Measurements from ENCODE around the gene TXNDC16. TPM values are rescaled to one million over a fixed set of nuclear protein-coding genes. Genes with fewer than 3 reads are reported as not detected.

Gene TXNDC16
- total RNA-seq, 1 donor from 2014 or later, result 1.7 TPM

- H3K36me3 ChIP-seq (ENCODE audit: insufficient read depth, low read length), result no peaks in the 10 kb centered on the region
- no peaks in the 10 kb centered on the region for H3K27me3 ChIP-seq (ENCODE audit: insufficient read depth, low read length)
- no peaks in the 10 kb centered on the region for H3K79me2 ChIP-seq (ENCODE audit: insufficient read depth, low read length)
- H3K9me3 Mint-ChIP-seq (ENCODE audit: unreplicated experiment), result peaks cover 2% of the 10 kb centered on the region
- H3K27ac Mint-ChIP-seq (ENCODE audit: unreplicated experiment), result no peak overlapping the region
- H4K20me1 ChIP-seq (ENCODE audit: insufficient read depth, low read length), result no peaks in the 10 kb centered on the region
- H3K4me1 ChIP-seq (ENCODE audit: insufficient read depth, low read length), result peaks cover 12% of the 10 kb centered on the region
- no peaks in the 10 kb centered on the region for H3K9me3 ChIP-seq (ENCODE audit: insufficient read depth, low read depth, low read length)
- H3K4me1 Mint-ChIP-seq (ENCODE audit: low read depth, unreplicated experiment), result no peaks in the 10 kb centered on the region
- H3K27me3 Mint-ChIP-seq (ENCODE audit: low read depth, unreplicated experiment), result no peaks in the 10 kb centered on the region
- H3K27ac ChIP-seq (ENCODE audit: low read depth, low read length), result no peak overlapping the region
- H3K4me3 ChIP-seq (ENCODE audit: insufficient read depth, low read depth, low read length), result no peak overlapping the region
- H3K9ac ChIP-seq (ENCODE audit: low read length), result no peak overlapping the region
- FAIRE-seq (no peak), DNase-seq (ENCODE audit: low read depth) (no peak)
- no peak overlapping the region for H3K4me2 ChIP-seq (ENCODE audit: low read length)
- TF ChIP-seq EZH2 (IDR thresholded peaks at IDR 0.05; ENCODE audit: insufficient read depth, low read length) (no peak), CTCF (IDR thresholded peaks at IDR 0.05; ENCODE audit: insufficient read depth, low read depth, low read length) (no peak)
- H3K4me3 Mint-ChIP-seq (ENCODE audit: unreplicated experiment), result no peak overlapping the region
- H3K36me3 Mint-ChIP-seq (ENCODE audit: low read depth, unreplicated experiment), result no peaks in the 10 kb centered on the region
- no peak overlapping the region for H2AFZ ChIP-seq (ENCODE audit: low read depth, low read length)
These were observed 6.4 kb upstream of the TXNDC16 start for GRCh38 chr14:52558688-52559087.

- no peak for TF ChIP-seq EZH2 (IDR thresholded peaks at IDR 0.05; ENCODE audit: insufficient read depth, low read length)
- TF ChIP-seq CTCF (IDR thresholded peaks at IDR 0.05; ENCODE audit: insufficient read depth, low read depth, low read length), result no peak
- DNase-seq (ENCODE audit: low read depth) (peak; percentile 78), FAIRE-seq (no peak)
- H3K27me3 Mint-ChIP-seq (ENCODE audit: low read depth, unreplicated experiment), result no peaks in the 10 kb centered on the region
- H3K9me3 ChIP-seq (ENCODE audit: insufficient read depth, low read depth, low read length), result no peaks in the 10 kb centered on the region
- H2AFZ ChIP-seq (ENCODE audit: low read depth, low read length), result peak overlapping the region; percentile 97
- H3K4me1 ChIP-seq (ENCODE audit: insufficient read depth, low read length), result peaks cover 17% of the 10 kb centered on the region
- H3K27ac Mint-ChIP-seq (ENCODE audit: unreplicated experiment), result peak overlapping the region; percentile 86
- H3K4me3 ChIP-seq (ENCODE audit: insufficient read depth, low read depth, low read length), result peak overlapping the region; percentile 68
- no peaks in the 10 kb centered on the region for H4K20me1 ChIP-seq (ENCODE audit: insufficient read depth, low read length)
- peak overlapping the region; percentile 92 for H3K4me3 Mint-ChIP-seq (ENCODE audit: unreplicated experiment)
- H3K27ac ChIP-seq (ENCODE audit: low read depth, low read length), result no peak overlapping the region
- H3K27me3 ChIP-seq (ENCODE audit: insufficient read depth, low read length), result no peaks in the 10 kb centered on the region
- no peaks in the 10 kb centered on the region for H3K4me1 Mint-ChIP-seq (ENCODE audit: low read depth, unreplicated experiment)
- H3K9me3 Mint-ChIP-seq (ENCODE audit: unreplicated experiment), result peaks cover 2% of the 10 kb centered on the region
- H3K36me3 Mint-ChIP-seq (ENCODE audit: low read depth, unreplicated experiment), result no peaks in the 10 kb centered on the region
- H3K4me2 ChIP-seq (ENCODE audit: low read length), result peak overlapping the region; percentile 91
- H3K36me3 ChIP-seq (ENCODE audit: insufficient read depth, low read length), result no peaks in the 10 kb centered on the region
- no peaks in the 10 kb centered on the region for H3K79me2 ChIP-seq (ENCODE audit: insufficient read depth, low read length)
- H3K9ac ChIP-seq (ENCODE audit: low read length), result peak overlapping the region; percentile 77
These were observed 1.6 kb upstream of the TXNDC16 start for GRCh38 chr14:52553671-52554575.

Data from astrocyte (in vitro differentiated cells and primary cell).